GM18526 (cell line): ENCODE measurements around the gene CDK4.

Source experiments
- POLR2A ChIP-seq: IDR thresholded peaks from 3 replicates; pipeline ENCODE4 v1.6.1; 2011; ENCODE audit not compliant: insufficient read length; ENCODE audit errors: extremely low read depth

The CDK4 gene

GRCh38 chr12:57726884-57727757, 25.0 kb downstream of the CDK4 start:
- TF ChIP-seq POLR2A, result no peak

GRCh38 chr12:57726151-57726883, 25.8 kb downstream of the CDK4 start:
- TF ChIP-seq POLR2A, result no peak

DNA sequence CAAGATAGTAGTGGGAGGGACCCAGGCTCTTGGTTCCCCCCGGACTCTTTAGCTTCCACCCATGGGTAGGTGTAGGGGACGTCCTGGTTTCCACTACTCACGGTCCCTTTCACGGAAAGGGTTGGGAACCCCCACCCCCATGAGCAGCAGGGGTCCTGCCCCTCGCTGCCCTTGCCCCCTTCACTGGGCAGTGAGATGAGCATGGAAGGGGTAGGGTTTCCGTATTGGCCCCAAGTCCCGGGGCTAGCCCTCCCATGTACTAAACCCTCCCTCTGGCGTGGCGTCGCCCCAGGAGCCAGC, 26.3 kb downstream of the CDK4 start:
- no peak for TF ChIP-seq POLR2A

GRCh38 chr12:57724936-57725740, 27.0 kb downstream of the CDK4 start:
- TF ChIP-seq POLR2A, result no peak

DNA sequence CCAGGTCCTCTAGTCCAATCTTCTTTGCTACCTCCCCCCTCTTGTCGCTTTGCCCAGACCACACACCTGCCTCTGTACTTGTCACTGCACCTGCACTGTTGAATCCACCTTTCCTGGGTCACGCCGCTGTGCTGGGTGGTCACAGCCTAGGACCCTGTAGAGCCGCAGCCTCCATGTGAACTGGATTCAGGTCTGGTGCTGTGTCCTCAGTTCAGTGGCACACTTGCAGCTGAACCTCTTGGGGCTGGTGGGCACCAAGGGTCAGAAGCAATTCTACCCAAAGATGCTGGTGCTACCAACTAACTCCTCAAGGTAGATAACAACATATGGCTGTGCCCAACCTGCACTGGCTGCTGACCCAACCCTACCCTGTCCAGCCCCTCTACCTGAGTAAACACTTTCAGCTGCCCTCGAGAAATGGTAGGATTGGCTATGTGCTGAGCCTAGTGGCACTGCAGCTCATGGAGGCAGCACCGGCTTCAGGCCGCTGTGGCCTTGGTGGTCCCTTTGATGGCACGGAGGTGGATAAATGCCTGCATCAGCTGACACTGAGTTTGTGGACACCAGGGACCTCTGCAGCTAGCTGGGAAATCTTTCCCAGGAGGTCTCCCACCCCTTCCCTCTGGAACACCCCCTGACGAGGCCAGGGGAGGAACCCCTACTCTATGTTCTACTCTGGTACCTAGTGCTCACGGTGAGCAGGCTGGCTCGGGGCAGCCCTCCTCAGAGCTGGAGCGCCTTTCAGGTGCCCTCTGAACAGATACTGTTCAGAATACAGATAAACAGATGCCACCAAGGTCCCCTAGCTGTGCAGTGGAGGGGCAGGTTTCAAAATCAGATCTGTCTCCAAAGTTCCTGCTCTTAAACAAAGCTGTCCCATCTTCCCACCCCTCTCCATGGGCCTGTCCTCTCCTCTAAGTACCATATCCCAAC, 27.8 kb downstream of the CDK4 start:
- no peak for TF ChIP-seq POLR2A

DNA sequence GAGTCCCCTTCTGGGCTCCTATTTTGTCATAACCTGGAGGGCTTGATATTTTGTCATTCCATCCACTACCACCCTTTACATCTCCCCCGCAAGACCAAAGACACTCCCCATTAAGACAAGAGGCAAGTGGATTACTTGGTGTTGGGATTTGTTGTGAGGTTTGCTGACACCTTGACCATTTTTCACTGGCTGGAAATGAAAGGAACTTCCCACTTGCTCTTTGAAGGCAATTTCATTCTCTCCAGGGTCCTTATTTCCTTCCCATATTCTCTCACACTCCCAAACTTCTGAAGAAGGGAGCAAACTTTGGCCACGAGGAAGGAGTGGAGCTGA, 28.5 kb downstream of the CDK4 start:
- TF ChIP-seq POLR2A, result no peak

- no peak for TF ChIP-seq POLR2A
Measured at GRCh38 chr12:57722716-57723629, 29.1 kb downstream of the CDK4 start.

GRCh38 chr12:57720606-57721595, 31.2 kb downstream of the CDK4 start:
- no peak for TF ChIP-seq POLR2A

GRCh38 chr12:57719777-57720605, 32.1 kb downstream of the CDK4 start:
- TF ChIP-seq POLR2A, result no peak

- TF ChIP-seq POLR2A, result no peak
Measured at GRCh38 chr12:57718641-57719528, 33.2 kb downstream of the CDK4 start.
